T follicular helper cell (primary cell): Measurements from ENCODE around the gene ERFE.
"Not testable (repeated sequence)": the region's sequence is repeated elsewhere in the genome, so short reads cannot be mapped to it uniquely, and the experiment has no call there.

Source experiments
- DNase-seq: peaks from one replicate; pipeline ENCODE4 v3.0.0-alpha.2; 2020; ENCODE audit warnings: low read depth
- total RNA-seq, 2 experiments: gene quantifications; one replicate each; lab custom pipeline; 2026; lab: John Stamatoyannopoulos, UW

The ERFE gene
- total RNA-seq = 0.06 to 0.13 reads per million in 2 experiments

- no peak for DNase-seq
These were observed at the start of gene ERFE for GRCh38 chr2:238158509-238159070. Gene ERFE (plus strand): TSS chr2:238158970. CDS start chr2:238159008, 38 bp downstream.

GRCh38 chr2:238113611-238114010, 45.2 kb upstream of the ERFE start:
- no peak for DNase-seq

GRCh38 chr2:238114331-238114841, 44.4 kb upstream of the ERFE start:
- no peak for DNase-seq

GRCh38 chr2:238114851-238115660, 43.7 kb upstream of the ERFE start:
- no peak for DNase-seq

- DNase-seq = not testable (repeated sequence)
These were observed 43.1 kb upstream of the ERFE start for GRCh38 chr2:238115709-238116108.

- DNase-seq = no peak
These were observed 42.2 kb upstream of the ERFE start for GRCh38 chr2:238116298-238117198.

- DNase-seq = no peak
These were observed 41.3 kb upstream of the ERFE start for GRCh38 chr2:238117199-238118154.

- no peak for DNase-seq
These were observed 38.9 kb upstream of the ERFE start for GRCh38 chr2:238119756-238120462.

- no peak for DNase-seq
These were observed 38.1 kb upstream of the ERFE start for GRCh38 chr2:238120463-238121298.

GRCh38 chr2:238121511-238122286, 37.1 kb upstream of the ERFE start:
- no peak for DNase-seq

- no peak for DNase-seq
These were observed 36.2 kb upstream of the ERFE start for GRCh38 chr2:238122287-238123217.

- DNase-seq = no peak
These were observed 35.4 kb upstream of the ERFE start for GRCh38 chr2:238123218-238123971.

GRCh38 chr2:238123991-238124470, 34.7 kb upstream of the ERFE start:
- no peak for DNase-seq

GRCh38 chr2:238124488-238125126, 34.2 kb upstream of the ERFE start:
- DNase-seq = no peak

- no peak for DNase-seq
These were observed 33.5 kb upstream of the ERFE start for GRCh38 chr2:238125127-238125885.
